ENCODE data around the gene GLP1R. TPM values are rescaled to one million over a fixed set of nuclear protein-coding genes. Genes with fewer than 3 reads are reported as not detected.

GLP1R gene
- total and polyA plus RNA-seq, 8 donors, result 3.4 to 9.7 (median 5.7) TPM

GRCh38 chr6:39083231-39083634 lies 34.7 kb downstream of the GLP1R start:
- intact Hi-C loops (cut with DNase I), result no loop called here
- Histone ChIP-seq H3K27ac (no peak overlapping the region), H3K4me3 (no peak overlapping the region), H3K27me3 (no peaks in the 10 kb centered on the region), H3K9me3 (no peaks in the 10 kb centered on the region), H3K36me3 (no peaks in the 10 kb centered on the region), H3K4me1 (no peaks in the 10 kb centered on the region)
- WGBS, 2 donors, result 64 to 76% methylated on average over 2 of the region's 2 CpGs
- ATAC-seq (peak in 2 of 4 donors; percentile 26 to 61), DNase-seq (no peak), FAIRE-seq (no peak)
- TF ChIP-seq, protein P1, sequence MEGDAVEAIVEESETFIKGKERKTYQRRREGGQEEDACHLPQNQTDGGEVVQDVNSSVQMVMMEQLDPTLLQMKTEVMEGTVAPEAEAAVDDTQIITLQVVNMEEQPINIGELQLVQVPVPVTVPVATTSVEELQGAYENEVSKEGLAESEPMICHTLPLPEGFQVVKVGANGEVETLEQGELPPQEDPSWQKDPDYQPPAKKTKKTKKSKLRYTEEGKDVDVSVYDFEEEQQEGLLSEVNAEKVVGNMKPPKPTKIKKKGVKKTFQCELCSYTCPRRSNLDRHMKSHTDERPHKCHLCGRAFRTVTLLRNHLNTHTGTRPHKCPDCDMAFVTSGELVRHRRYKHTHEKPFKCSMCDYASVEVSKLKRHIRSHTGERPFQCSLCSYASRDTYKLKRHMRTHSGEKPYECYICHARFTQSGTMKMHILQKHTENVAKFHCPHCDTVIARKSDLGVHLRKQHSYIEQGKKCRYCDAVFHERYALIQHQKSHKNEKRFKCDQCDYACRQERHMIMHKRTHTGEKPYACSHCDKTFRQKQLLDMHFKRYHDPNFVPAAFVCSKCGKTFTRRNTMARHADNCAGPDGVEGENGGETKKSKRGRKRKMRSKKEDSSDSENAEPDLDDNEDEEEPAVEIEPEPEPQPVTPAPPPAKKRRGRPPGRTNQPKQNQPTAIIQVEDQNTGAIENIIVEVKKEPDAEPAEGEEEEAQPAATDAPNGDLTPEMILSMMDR (IDR thresholded peaks at IDR 0.05), result no peak

DNA sequence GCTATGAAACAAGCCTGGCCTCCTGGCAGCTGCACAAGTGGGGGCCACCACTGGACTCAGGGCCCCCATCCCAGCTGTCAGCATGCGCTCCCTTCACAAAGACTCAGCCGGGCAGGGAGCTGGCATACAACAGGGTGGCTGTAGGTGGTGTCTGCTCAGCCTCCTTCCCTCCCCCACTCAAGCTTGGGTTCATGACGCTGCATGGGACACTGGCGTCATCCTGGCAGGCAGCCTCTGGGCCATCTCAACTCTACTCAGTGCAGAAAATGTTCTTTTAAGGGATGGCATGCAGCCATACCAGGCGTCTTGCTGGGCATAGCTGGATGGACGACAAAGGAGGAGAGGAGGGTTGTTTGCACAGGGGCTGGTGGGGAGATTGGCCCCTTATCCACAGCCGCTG lies 35.9 kb downstream of the GLP1R start:
- intact Hi-C loops (cut with DNase I), result no loop called here
- H3K9me3 ChIP-seq, result no peaks in the 10 kb centered on the region
- H3K4me3 ChIP-seq, result no peak overlapping the region
- TF ChIP-seq, protein P1 (IDR thresholded peaks at IDR 0.05), result no peak
- ATAC-seq, result no peak
- FAIRE-seq, result no peak
- DNase-seq, result no peak
- H3K27ac ChIP-seq, result no peak overlapping the region
- H3K4me1 ChIP-seq, result no peaks in the 10 kb centered on the region
- no peaks in the 10 kb centered on the region for H3K36me3 ChIP-seq
- H3K27me3 ChIP-seq, result no peaks in the 10 kb centered on the region
- 77 to 84% methylated on average over 6 to 7 of the region's 7 CpGs for WGBS, 2 donors

DNA sequence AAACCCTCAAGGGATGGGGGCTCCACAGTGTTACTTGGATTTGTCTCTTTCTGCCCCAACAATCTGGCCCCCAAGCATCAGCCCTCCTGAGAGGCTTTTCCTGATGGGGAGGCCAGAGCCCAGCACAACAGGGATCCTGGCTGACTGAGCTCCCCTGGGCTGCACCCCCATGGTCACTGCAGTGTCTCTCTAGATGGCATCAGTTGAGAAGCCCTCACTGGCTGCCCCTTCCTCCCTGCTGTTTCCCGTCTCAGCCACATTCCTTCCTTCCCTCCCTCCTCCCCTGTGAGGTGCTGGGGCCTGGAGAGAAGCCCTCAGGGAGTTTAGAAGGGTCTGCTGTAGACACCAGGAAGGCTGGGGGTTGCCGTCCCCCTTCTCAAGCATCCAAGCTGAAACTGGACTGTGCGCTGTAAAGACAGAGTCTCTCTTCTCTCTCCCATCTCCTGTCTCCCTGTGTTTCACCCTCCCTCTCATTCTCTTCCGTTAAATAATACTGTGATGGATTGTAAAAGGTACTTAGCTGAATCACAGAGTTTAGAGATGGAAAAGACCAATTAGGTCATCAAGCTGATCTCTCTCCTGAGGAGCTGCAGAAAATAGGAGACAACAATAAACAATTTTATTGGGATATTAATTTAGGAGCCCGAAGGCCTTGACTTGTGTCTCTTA lies 36.7 kb downstream of the GLP1R start:
- 88 to 90% methylated on average over 5 of the region's 5 CpGs for WGBS, 2 donors
- intact Hi-C loops (cut with DNase I), result no loop called here
- TF ChIP-seq, protein P1 (IDR thresholded peaks at IDR 0.05), result no peak

DNA sequence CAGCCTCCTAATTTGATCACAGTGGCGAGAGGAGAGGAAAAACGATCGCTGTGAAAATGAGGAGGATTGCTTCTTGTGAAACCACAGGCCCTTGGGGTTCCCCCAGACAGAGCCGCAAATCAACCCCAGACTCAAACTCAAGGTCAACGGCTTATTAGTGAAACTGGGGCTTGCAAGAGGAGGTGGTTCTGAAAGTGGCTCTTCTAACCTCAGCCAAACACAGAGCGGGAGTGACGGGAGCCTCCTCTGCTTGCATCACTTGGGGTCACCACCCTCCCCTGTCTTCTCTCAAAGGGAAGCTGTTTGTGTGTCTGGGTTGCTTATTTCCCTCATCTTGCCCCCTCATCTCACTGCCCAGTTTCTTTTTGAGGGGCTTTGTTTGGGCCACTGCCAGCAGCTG lies 37.7 kb downstream of the GLP1R start:
- H3K27me3 ChIP-seq, result no peaks in the 10 kb centered on the region
- 81 to 84% methylated on average over 7 of the region's 7 CpGs for WGBS, 2 donors
- ATAC-seq, result no peak
- H3K27ac ChIP-seq, result no peak overlapping the region
- H3K9me3 ChIP-seq, result no peaks in the 10 kb centered on the region
- no peak overlapping the region for H3K4me3 ChIP-seq
- no peak for FAIRE-seq
- intact Hi-C loops (cut with DNase I), result no loop called here
- no peaks in the 10 kb centered on the region for H3K4me1 ChIP-seq
- no peaks in the 10 kb centered on the region for H3K36me3 ChIP-seq
- TF ChIP-seq, protein P1 (IDR thresholded peaks at IDR 0.05), result no peak
- no peak for DNase-seq

More for the DNA sequence above, 36.7 kb downstream of the GLP1R start:
- Histone ChIP-seq H3K36me3 (no peaks in the 10 kb centered on the region), H3K4me1 (no peaks in the 10 kb centered on the region), H3K27ac (no peak overlapping the region), H3K4me3 (no peak overlapping the region), H3K27me3 (no peaks in the 10 kb centered on the region), H3K9me3 (no peaks in the 10 kb centered on the region)
- ATAC-seq, result no peak
- no peak for DNase-seq
- FAIRE-seq, result no peak

DNA sequence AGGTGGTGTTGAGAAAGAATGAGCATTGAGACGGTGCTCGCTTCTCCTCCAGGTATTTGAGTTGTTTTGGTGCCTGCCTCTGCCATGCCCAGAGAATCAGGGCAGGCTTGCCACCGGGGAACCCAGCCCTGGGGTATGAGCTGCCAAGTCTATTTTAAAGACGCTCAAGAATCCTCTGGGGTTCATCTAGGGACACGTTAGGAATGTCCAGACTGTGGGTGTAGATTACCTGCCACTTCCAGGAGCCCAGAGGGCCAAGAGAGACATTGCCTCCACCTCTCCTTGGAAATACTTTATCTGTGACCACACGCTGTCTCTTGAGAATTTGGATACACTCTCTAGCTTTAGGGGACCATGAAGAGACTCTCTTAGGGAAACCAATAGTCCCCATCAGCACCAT lies 38.1 kb downstream of the GLP1R start:
- Histone ChIP-seq H3K27ac (no peak overlapping the region), H3K4me3 (no peak overlapping the region), H3K36me3 (no peaks in the 10 kb centered on the region), H3K27me3 (no peaks in the 10 kb centered on the region), H3K9me3 (no peaks in the 10 kb centered on the region), H3K4me1 (no peaks in the 10 kb centered on the region)
- DNase-seq, result no peak
- WGBS, 2 donors, result 84 to 85% methylated on average over 6 of the region's 6 CpGs
- TF ChIP-seq, protein P1 (IDR thresholded peaks at IDR 0.05), result no peak
- intact Hi-C loops (cut with DNase I), result no loop called here
- no peak for ATAC-seq
- no peak for FAIRE-seq
